ENCODE results near the gene LZTS2. TPM values are rescaled to one million over a fixed set of nuclear protein-coding genes. Genes with fewer than 3 reads are reported as not detected.
A peak's percentile ranks its signal among the peaks of the same experiment; 100 is the strongest.

Gene LZTS2
- total and polyA plus RNA-seq, 10 of the 15 experiments (the other 5 are each of a cell fraction or from before 2014, with no cell fraction given), result 0.08 to 13.4 (median 7.2) TPM

- TF ChIP-seq E2F8 (IDR thresholded peaks at IDR 0.05; ENCODE audit: low read depth, partially characterized antibody), result no peak
- TF ChIP-seq MAX (IDR thresholded peaks at IDR 0.05; ENCODE audit: low read depth, low read length), result no peak
- no peak for TF ChIP-seq POU2F2 (IDR thresholded peaks at IDR 0.05; ENCODE audit: borderline replicate concordance, low read depth, low read length)
- TF ChIP-seq IKZF1 (conservative IDR thresholded peaks at IDR 0.05), result 0 out of 2 replicates have a peak, but pooled peaks have one; percentile 8
- TF ChIP-seq GABPA (IDR thresholded peaks at IDR 0.05; ENCODE audit: low read depth), result no peak
- peak; percentile 45 for TF ChIP-seq MEF2B (IDR thresholded peaks at IDR 0.05; ENCODE audit: partially characterized antibody, poor library complexity, severe bottlenecking)
- TF ChIP-seq SMARCA5 (IDR thresholded peaks at IDR 0.05), result no peak
- no peak for TF ChIP-seq NBN (IDR thresholded peaks at IDR 0.05)
- peak; percentile 43; the same call in 1 of the 2 replicates for TF ChIP-seq RUNX3 (IDR thresholded peaks at IDR 0.05; ENCODE audit: low read length)
- no peak for TF ChIP-seq POLR2A (IDR thresholded peaks at IDR 0.05; ENCODE audit: low read depth, low read length)
- no peak for TF ChIP-seq ZNF687 (IDR thresholded peaks at IDR 0.05)
- no peak for TF ChIP-seq SMAD1 (IDR thresholded peaks at IDR 0.05; ENCODE audit: low read depth, partially characterized antibody)
Observed at GRCh38 chr10:101018118-101018599, 18.6 kb downstream of the LZTS2 start (continued).
